IMR-90 (cell line): ENCODE results near the gene TNFRSF4. TPM values are rescaled to one million over a fixed set of nuclear protein-coding genes. Genes with fewer than 3 reads are reported as not detected.

Source experiments
- ATAC-seq: fragments of 200-7000 bp; cut with Tn5 transposase; 2 replicates; pipeline ENCODE4 v1.9.1; 2020; ENCODE audit warnings: low read depth, mild to moderate bottlenecking, moderate library complexity
- BruUV-seq: library from RNA; stranded (reverse); fragments of 400-500 nt; replicated peaks from 2 replicates; lab custom pipeline; 2021; lab: Mats Ljungman, UMichigan
- CTCF ChIA-PET: fragments of 300-600 bp; formaldehyde crosslinking; extraction: SDS; loops from one replicate; lab custom pipeline; 2021; ENCODE audit warnings: antibody characterized with exemption; lab: Yijun Ruan, JAX
- POLR2A ChIA-PET: fragments of 300-600 bp; sonication (Branson Sonifier 250); formaldehyde crosslinking; loops from one replicate; lab custom pipeline; 2022; ENCODE audit warnings: antibody characterized with exemption; ENCODE audit not compliant: unreplicated experiment; lab: Charles Lee
- DNase-seq: peaks from one replicate; pipeline ENCODE4 v3.0.0; 2013
- H2AFZ ChIP-seq: replicated peaks from 2 replicates; pipeline ENCODE3; 2013; ENCODE audit warnings: low read length, mild to moderate bottlenecking; ENCODE audit not compliant: poor library complexity
- H2AK5ac ChIP-seq: 2 replicates; pipeline ENCODE4 v1.6.1; 2013; ENCODE audit warnings: low read depth, low read length, inconsistent platforms
- H2AK9ac ChIP-seq: replicated peaks from 2 replicates; pipeline ENCODE3; 2013; ENCODE audit warnings: mild to moderate bottlenecking, low read depth, low read length, moderate library complexity; ENCODE audit not compliant: poor library complexity
- H2BK120ac ChIP-seq: 2 replicates; pipeline ENCODE4 v1.6.1; 2013; ENCODE audit warnings: low read depth, low read length, inconsistent platforms
- H2BK15ac ChIP-seq: 3 replicates; pipeline ENCODE4 v1.6.1; 2013; ENCODE audit warnings: low read depth, low read length, inconsistent platforms
- H2BK20ac ChIP-seq: 2 replicates; pipeline ENCODE4 v1.6.1; 2013; ENCODE audit warnings: low read depth, mild to moderate bottlenecking, inconsistent platforms, low read length, moderate library complexity
- H2BK5ac ChIP-seq: 2 replicates; pipeline ENCODE4 v1.6.1; 2013; ENCODE audit warnings: mild to moderate bottlenecking, low read depth, low read length, inconsistent platforms; ENCODE audit not compliant: poor library complexity, severe bottlenecking
- H3K14ac ChIP-seq: replicated peaks from 2 replicates; pipeline ENCODE4 v1.6.1; 2013; ENCODE audit warnings: low read depth, low read length, inconsistent platforms
- H3K18ac ChIP-seq: 2 replicates; pipeline ENCODE4 v1.6.1; 2013; ENCODE audit warnings: low read depth, low read length, control low read depth
- H3K23ac ChIP-seq: 2 replicates; pipeline ENCODE4 v1.6.1; 2013; ENCODE audit warnings: low read depth, low read length, inconsistent platforms
- H3K27ac ChIP-seq: 2 replicates; pipeline ENCODE4 v1.5.1; 2013; ENCODE audit warnings: mild to moderate bottlenecking, control low read depth, low read length; ENCODE audit not compliant: insufficient read depth
- H3K27me3 ChIP-seq: 2 replicates; pipeline ENCODE4 v1.6.1; 2013; ENCODE audit warnings: low read length; ENCODE audit not compliant: control insufficient read depth, insufficient read depth
- H3K36me3 ChIP-seq: 2 replicates; pipeline ENCODE4 v1.6.1; 2013; ENCODE audit warnings: low read length, mixed read lengths; ENCODE audit not compliant: control insufficient read depth, insufficient read depth
- H3K4ac ChIP-seq: 2 replicates; pipeline ENCODE4 v1.6.1; 2013; ENCODE audit warnings: low read depth, low read length, inconsistent platforms
- H3K4me1 ChIP-seq: 2 replicates; pipeline ENCODE4 v1.6.1; 2013; ENCODE audit warnings: low read length, mixed read lengths; ENCODE audit not compliant: control insufficient read depth, insufficient read depth
- H3K4me2 ChIP-seq: 2 replicates; pipeline ENCODE4 v1.6.1; 2013; ENCODE audit warnings: low read depth, mild to moderate bottlenecking, control low read depth, low read length, moderate library complexity
- H3K4me3 ChIP-seq: 2 replicates; pipeline ENCODE4 v1.5.1; 2013; ENCODE audit warnings: low read depth, mild to moderate bottlenecking, control low read depth, low read length, moderate library complexity; ENCODE audit not compliant: insufficient read depth
- H3K56ac ChIP-seq: 2 replicates; pipeline ENCODE4 v1.6.1; 2013; ENCODE audit warnings: low read length, inconsistent platforms; ENCODE audit not compliant: insufficient read depth; ENCODE audit errors: extremely low read depth
- H3K79me1 ChIP-seq, 2 experiments: 2 replicates each; pipeline ENCODE4 v1.6.1; 2013; ENCODE audit warnings: low read length in 2 of 2, inconsistent platforms in 1 of 2, low read depth in 1 of 2
- H3K9ac ChIP-seq: 2 replicates; pipeline ENCODE4 v1.6.1; 2013; ENCODE audit warnings: low read depth, low read length, control low read depth
- H3K9me1 ChIP-seq: 2 replicates; pipeline ENCODE4 v1.6.1; 2013; ENCODE audit warnings: low read length, inconsistent platforms; ENCODE audit not compliant: insufficient read depth
- H3K9me3 ChIP-seq: 2 replicates; pipeline ENCODE4 v1.6.1; 2013; ENCODE audit warnings: low read length; ENCODE audit not compliant: control insufficient read depth, insufficient read depth
- H4K20me1 ChIP-seq: 2 replicates; pipeline ENCODE4 v1.6.1; 2013; ENCODE audit warnings: low read length, inconsistent platforms; ENCODE audit not compliant: insufficient read depth
- H4K5ac ChIP-seq: 2 replicates; pipeline ENCODE4 v1.6.1; 2013; ENCODE audit warnings: mild to moderate bottlenecking, low read depth, low read length, control low read depth
- H4K8ac ChIP-seq, 2 experiments: 2 replicates each; pipeline ENCODE4 v1.6.1; 2013; ENCODE audit warnings: low read depth in 2 of 2, low read length in 2 of 2, control low read depth in 1 of 2, inconsistent platforms in 1 of 2
- H4K91ac ChIP-seq: 2 replicates; pipeline ENCODE4 v1.6.1; 2013; ENCODE audit warnings: low read depth, low read length, inconsistent platforms; ENCODE audit not compliant: insufficient read depth
- CHD1 ChIP-seq: IDR thresholded peaks from 2 replicates; pipeline ENCODE4 v1.6.1; 2012; ENCODE audit warnings: low read depth, low read length, improper control_type of control experiment
- MXI1 ChIP-seq: IDR thresholded peaks from 2 replicates; pipeline ENCODE4 v1.6.1; 2012; ENCODE audit warnings: low read depth, mild to moderate bottlenecking, low read length, moderate library complexity, borderline replicate concordance
- RFX5 ChIP-seq: IDR thresholded peaks from 2 replicates; pipeline ENCODE4 v1.8.0; 2012; ENCODE audit warnings: low read depth, mild to moderate bottlenecking, low read length, moderate library complexity
- WGBS, 2 experiments: methylation state at CpG; one replicate each; pipeline versions ENCODE4 v1.1.5 to v1.1.7; 2013; ENCODE audit warnings: missing lambda C conversion rate in 2 of 2; ENCODE audit not compliant: insufficient read length in 1 of 2; ENCODE audit errors: extremely low coverage in 2 of 2; 5-methylcytosine and 5-hydroxymethylcytosine counted together
- dilution Hi-C: fragments of 300-500 bp; cut with HindIII; formaldehyde crosslinking; loops from one replicate; pipeline ENCODE4 v1.14.3; 2018; ENCODE audit warnings: low sequenced_read_pairs; ENCODE audit not compliant: unreplicated experiment
- in situ Hi-C: fragments of 300-500 bp; cut with MboI; formaldehyde crosslinking; loops from 3 replicates; pipeline ENCODE4 v1.14.3; 2019; ENCODE audit warnings: low sequenced_read_pairs, inconsistent platforms, mixed read lengths
- intact Hi-C: fragments of 100-400 bp; cut with micrococcal nuclease; formaldehyde crosslinking; loops from 2 replicates; pipeline ENCODE4 v1.10.0; 2022
- polyA plus RNA-seq, 3 experiments: library from polyadenylated mRNA; depleted of rRNA; stranded (reverse); fragments of >200 nt; gene quantifications; 2 replicates each; pipeline ENCODE4 v1.2.3, GENCODE V29; 2012; ENCODE audit warnings: low replicate concordance in 1 of 3
- total RNA-seq: library from RNA; depleted of rRNA; stranded (reverse); fragments of >200 nt; gene quantifications from 2 replicates; pipeline ENCODE4 v1.2.3, GENCODE V29; 2012

Gene TNFRSF4
- total and polyA plus RNA-seq, 2 of the 4 experiments (the other 2 are of a cell fraction): 0.15 TPM; not detected in 1

GRCh38 chr1:1245817-1246576 lies 32.0 kb upstream of the TNFRSF4 start (continued):
- TF ChIP-seq MXI1: no peak

- ATAC-seq (no peak), DNase-seq (no peak)
- Histone ChIP-seq H3K9ac (no peak overlapping the region), H3K36me3 (peaks cover 2% of the 10 kb centered on the region; the same call in 1 of the 2 replicates), H3K4me1 (peaks cover 8% of the 10 kb centered on the region), H4K91ac (no peak overlapping the region), H3K27me3 (no peaks in the 10 kb centered on the region), H4K8ac (no peak overlapping the region), H3K4me2 (no peak overlapping the region), H3K18ac (no peak overlapping the region), H2AK9ac (no peak overlapping the region), H3K4me3 (no peak overlapping the region), H3K56ac (no peak overlapping the region), H4K20me1 (no peaks in the 10 kb centered on the region), H3K9me3 (no peaks in the 10 kb centered on the region), H2AFZ (no peak overlapping the region), H3K9me1 (no peaks in the 10 kb centered on the region), H2BK15ac (no peak overlapping the region), H2AK5ac (no peak overlapping the region; the same call in 1 of the 2 replicates), H3K4ac (no peak overlapping the region), H3K27ac (no peak overlapping the region), H2BK120ac (no peak overlapping the region), H2BK20ac (no peak overlapping the region), H2BK5ac (no peak overlapping the region), H3K79me1 (no peaks in the 10 kb centered on the region), H3K14ac (no peak overlapping the region), H4K5ac (no peak overlapping the region), H3K23ac (no peak overlapping the region)
- ChIA-PET CTCF (no interaction called here), POLR2A (no interaction called here)
- TF ChIP-seq CHD1 (no peak), RFX5 (no peak)
- WGBS, 2 experiments: 67 to 80% methylated on average over 1 of the region's 23 CpGs
- intact Hi-C loops: no loop called here
- BruUV-seq: no TSS peak
- in situ Hi-C loops: no loop called here
- dilution Hi-C loops: no loop called here
These were observed 31.3 kb upstream of the TNFRSF4 start for GRCh38 chr1:1245178-1245816.
